ENCODE measurements around the gene GNRH2. TPM values are rescaled to one million over a fixed set of nuclear protein-coding genes. Genes with fewer than 3 reads are reported as not detected.
"Not testable (repeated sequence)": the region's sequence is repeated elsewhere in the genome, so short reads cannot be mapped to it uniquely, and the experiment has no call there.

GNRH2 gene, protein sequence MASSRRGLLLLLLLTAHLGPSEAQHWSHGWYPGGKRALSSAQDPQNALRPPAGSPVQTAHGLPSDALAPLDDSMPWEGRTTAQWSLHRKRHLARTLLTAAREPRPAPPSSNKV
- total RNA-seq (2014; rRNA removed) = not detected in 2 replicates
- polyA plus RNA-seq (2012) = not detected

DNA sequence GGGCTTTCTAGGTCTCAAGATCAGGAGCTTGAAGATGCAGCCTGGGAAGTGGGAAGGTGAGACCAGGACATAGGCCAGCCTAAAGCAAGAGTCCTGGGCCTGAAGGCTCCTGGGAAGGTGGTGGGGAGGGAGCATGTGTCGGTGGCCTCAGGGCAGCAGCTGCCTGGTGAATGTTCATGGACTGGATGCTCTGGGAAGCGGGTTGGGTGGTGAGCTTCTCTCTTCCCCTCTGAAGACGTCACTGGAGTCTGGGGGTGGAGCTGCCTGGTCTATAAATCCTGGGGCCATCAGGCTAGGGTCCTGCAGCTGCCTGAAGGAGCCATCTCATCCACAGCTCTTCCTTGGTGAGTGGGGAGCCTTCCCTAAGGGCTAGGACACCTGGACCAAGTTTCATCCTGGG lies at the start of gene GNRH2:
TSS of gene GNRH2 (plus strand) at position 301 of the 400 bp plus-strand sequence. CDS start 793 bp downstream, outside the sequence.
- DNase-seq (ENCODE audit: low read depth) = no peak

DNA sequence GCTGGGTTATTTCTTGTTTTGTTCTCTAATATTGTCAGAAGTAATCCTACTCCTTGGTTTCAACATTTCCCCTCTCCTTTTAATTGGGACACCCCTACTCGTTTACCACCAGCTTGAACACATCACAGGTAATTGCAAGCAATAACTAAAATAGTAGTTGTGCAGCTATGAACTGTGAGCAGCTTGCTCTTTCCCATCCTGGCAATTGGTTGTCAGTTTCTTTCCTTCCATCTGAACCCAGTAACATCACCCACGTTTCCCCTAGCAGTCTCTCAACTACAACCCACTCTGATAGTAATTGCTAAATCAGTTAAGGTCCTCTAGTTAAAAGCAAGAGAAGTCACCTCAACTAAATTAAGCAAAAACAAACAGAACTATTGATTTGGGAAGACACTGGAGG lies 47.6 kb upstream of the GNRH2 start:
- DNase-seq (ENCODE audit: low read depth) = no peak

DNA sequence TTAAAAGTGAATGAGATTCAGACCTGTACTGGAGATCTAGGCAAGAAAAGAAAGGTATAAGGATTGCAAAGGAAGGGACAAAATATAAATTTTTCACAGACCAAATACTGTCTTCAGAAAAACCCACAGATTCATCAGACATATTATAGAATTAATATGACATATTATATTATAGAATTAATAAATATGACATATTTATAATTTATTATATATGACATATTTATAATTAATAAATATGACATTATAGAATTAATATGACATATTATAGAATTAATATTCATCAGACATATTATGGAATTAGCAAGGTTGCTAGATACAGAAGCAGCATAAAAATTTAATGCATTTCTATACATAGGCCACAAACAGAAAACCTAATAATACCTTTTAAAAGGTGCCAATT lies 44.7 kb upstream of the GNRH2 start:
- DNase-seq (ENCODE audit: low read depth) = no peak

DNA sequence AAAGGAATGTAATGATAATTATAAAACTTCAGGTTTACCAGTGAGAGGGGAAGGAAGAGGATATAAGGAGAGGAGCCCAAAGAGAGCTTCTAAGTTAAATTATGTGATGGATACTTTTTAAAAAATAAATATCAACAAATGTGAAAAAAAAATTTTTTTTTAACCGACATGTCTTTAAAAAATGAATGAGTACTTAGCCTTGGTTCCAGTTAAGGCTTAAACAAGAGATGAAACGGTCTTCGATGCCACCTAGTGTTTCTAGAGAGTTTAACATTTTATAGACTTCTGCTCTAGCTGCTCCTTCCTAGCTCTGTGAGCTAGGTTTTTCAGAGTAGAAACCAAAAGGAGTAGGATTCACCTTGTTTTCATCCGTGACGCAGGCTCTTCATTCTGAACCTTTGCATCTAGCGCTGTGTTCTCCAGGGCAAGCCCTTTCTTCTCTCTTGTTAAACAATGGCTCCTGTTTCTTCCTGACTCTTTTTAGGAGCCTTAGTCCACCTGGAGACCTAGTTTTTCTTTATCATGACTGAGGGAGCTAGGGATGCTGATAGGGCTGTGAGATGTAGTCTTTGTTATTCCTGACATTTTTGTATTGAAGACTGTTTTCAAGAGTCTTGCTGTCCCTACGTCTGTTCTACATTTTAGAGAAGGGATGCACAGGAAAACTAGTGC lies 42.4 kb upstream of the GNRH2 start:
- DNase-seq (ENCODE audit: low read depth) = peak; percentile 50

DNA sequence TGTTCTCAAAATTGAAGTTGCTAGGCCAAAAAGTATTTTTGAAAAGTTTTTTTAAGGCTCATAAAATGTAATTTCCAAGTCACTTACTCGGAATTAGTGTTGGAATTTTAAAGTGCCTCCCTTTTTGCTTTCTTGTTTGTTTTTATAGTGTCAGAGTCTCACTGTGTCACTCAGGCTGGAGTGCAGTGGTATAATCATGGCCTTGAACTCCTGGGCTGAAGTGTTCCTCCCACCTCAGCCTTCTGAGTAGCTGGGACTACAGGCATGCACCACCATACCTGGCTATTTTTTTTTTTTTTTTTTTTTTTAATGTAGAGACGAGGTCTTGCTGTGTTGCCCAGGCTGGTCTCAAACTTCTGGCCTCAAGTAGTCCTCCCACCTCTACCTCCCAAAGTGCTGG lies 40.0 kb upstream of the GNRH2 start:
- DNase-seq (ENCODE audit: low read depth) = no peak

DNA sequence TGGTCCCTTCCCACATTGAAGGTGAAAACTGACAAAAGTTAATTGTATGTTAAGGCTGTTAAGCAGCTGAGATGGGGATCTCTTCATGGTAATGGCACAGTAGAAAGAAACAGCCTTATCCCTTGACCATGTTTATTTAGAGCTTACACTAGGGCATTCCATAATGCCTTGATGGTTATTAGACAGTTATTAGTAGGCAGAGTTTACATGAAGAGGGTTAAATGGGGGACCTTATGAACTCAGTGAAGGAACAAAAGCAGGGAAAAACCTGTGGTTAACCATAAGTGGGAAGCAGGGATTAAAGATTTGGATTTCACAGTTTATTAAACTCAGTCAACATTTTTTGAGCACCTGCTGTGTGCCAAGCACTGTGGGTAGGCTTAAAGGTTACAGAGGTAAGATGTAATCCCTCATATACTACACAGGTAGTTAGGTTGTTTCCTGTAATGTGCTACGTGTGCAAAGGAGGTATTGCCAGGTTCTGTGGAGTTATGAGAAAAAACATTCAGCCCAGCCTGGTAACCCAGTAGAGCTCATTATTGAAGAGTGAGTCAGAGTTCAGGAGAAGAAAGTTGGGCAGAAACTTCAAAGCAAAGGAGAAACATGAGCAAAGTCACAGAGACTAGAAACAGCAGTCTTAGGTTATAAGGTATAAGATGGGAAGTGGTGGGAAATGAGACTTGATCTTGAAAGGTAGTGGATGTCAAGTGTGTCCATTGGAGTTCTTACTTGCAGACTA lies 32.3 kb upstream of the GNRH2 start:
- DNase-seq (ENCODE audit: low read depth) = peak; percentile 58

DNA sequence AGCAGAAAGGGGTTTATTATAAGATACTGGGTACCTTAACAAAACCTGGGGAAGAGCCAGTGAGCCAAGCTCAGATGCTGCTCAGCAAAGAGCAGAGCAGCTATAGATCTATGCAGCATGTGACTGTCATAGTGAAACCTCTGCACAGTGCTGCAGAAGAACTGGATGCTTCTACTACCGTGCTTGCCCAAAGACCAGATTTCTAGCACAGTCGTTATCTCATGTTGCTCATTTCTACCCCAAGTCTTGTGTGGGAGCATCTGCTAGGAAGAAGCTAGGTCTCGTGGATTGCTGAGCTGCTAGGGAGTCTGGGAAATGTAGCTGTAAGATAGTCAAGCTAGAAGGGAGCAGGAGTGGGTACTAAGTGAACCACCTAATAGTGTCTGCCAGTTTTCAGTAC lies 31.7 kb upstream of the GNRH2 start:
- DNase-seq (ENCODE audit: low read depth) = no peak

DNA sequence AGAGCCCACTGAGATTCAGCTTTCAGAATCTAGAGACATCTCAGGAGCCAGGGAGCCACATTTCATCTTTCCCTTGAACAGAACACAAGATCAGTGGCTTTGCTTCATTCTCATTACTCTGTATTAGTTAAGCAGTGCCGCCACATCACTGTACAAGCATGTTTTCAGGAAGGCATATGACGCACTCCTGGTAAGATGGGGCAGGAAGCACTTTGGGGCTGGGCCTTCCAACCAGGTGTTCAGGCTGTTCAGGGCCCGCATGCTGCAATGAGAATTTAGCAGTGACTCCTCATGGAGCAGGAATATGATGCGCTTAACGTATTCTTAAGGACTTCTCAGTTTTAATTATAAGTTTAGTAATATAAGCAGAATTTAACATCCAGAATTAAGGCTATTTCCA lies 29.7 kb upstream of the GNRH2 start:
- DNase-seq (ENCODE audit: low read depth) = no peak

DNA sequence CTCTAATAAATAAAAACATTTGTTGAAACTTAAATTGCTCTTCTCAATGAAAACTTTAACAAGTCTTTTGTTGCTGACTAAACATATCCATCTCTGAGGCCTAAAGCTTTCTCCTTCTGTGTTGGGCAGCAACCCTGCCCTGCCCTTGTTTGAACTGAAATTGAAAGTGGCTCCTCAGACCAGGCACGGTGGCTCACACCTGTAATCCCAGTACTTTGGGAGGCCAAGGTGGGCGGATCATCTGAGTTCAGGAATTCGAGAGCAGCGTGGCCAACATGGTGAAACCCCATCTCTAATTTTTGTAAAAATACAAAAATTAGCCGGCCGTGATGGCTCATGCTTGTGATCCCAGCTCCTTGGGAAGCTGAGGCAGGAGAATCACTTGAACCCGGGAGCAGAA lies 29.2 kb upstream of the GNRH2 start:
- no peak for DNase-seq (ENCODE audit: low read depth)

DNA sequence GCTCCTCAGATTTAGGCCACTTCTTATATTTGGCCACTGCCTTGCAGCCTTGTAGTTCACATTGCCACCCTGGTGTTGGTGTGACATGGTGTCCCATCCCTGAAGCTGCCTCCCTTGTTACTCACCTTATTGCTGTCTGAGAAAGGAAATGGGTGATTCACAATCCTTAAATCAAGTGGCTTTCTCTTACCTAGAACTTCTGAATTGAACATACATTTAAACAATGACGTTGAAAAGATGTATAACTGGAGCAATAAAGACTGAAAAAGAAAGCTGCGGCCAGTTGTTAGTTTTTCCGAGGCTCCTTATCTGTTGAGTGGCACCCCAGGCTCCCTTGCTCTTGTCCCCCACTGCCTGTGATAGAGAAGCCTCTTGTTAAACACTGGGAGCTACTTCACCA lies 28.8 kb upstream of the GNRH2 start:
- no peak for DNase-seq (ENCODE audit: low read depth)

DNA sequence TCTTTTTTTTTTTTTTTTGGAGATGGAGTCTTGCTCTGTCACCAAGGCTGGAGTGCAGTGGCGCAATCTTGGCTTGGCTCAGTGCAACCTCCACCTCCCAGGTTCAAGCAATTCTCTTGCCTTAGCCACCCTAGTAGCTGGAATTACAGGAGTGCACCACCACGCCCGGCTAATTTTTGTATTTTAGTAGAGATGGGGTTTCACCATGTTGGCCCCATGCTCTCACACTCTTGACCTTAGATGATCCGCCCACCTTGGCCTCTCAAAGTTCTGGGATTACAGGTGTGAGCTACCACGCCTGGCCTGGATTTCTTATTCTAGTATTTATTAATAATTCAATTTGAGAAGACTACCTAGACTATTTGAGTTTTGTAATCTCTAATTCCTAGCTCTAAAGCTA lies 28.1 kb upstream of the GNRH2 start:
- not testable (repeated sequence) for DNase-seq (ENCODE audit: low read depth)

DNA sequence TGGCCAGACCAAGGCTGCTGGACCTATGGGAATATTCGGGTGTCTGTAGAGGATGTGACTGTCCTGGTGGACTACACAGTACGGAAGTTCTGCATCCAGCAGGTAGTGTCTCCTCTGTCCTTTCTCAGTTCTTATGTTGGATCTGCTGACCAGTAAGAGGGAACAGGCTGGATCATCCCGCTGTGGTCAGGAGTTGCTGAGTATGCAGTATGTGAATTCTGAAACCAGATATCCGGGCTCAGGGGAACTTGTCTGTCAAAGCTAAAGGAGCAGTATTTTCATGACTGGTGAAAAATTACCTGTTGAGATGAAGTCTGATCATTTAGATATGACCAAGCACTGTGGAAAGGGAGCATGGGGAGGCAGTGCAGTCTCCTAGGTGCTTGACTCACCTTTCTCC lies 22.1 kb upstream of the GNRH2 start:
- no peak for DNase-seq (ENCODE audit: low read depth)

DNA sequence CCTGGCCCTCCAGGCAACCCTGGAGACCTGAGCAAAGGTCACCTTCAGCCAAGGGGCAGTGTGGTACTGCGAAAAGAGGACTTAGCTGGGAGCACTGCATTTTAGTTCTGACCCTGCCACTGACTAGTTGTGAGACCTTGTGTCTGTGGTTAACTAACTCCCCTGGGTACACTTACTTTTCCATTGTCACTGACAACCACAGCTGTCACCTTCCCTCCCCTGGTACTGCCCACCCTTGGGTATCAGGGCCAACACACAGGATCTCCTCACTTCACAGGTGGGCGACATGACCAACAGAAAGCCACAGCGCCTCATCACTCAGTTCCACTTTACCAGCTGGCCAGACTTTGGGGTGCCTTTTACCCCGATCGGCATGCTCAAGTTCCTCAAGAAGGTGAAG lies 21.6 kb upstream of the GNRH2 start:
- no peak for DNase-seq (ENCODE audit: low read depth)

DNA sequence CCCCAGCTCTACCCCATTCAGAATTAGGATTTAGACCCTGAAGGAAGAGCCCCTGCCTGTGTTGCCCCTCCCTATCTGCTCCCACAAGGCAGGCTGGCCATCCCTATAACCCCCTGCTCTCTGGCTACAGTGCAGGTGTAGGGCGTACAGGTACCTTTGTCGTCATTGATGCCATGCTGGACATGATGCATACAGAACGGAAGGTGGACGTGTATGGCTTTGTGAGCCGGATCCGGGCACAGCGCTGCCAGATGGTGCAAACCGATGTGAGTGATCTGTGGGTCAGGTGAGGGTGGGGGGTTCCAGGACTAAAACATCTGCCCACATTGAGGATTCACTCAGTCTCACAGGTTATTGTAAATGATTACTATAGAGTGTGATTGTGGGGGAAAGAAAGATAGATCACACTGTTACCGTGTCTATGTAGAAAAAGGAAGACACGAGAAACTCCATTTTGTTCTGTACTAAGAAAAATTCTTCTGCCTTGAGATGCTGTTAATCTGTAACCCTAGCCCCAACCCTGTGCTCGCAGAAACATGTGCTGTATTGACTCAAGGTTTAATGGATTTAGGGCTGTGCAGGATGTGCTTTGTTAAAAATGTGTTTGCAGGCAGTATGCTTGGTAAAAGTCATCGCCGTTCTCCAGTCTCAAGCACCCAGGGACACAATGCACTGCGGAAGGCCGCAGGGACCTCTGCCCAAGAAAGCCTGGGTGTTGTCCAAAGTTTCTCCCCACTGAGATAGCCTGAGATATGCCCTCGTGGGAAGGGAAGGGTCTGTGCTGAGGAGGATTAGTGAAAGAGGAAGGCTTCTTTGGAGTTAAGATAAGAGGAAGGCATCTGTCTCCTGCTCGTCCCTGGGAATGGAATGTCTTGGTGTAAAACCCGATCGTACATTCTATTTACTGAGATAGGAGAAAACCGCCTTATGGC lies 20.6 kb upstream of the GNRH2 start:
- DNase-seq (ENCODE audit: low read depth) = not testable (repeated sequence)

DNA sequence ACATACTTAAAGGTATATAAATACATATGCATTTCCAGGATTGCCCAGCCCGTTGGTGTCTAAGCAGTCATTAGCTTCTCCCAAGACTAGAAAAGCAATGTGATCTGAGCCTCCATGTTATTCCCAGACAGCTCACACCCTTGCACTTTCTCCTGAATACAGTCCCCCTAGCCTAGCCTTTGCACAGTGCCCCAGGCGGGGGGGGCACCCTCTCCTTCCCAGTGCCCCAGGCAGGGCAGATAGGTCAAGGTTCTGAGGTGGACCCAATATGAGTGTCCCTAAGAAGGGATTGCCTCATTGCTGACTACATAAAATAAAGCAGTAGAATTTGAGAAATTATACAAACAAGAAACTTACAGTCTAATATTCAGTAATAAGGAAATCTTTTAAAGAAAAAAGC lies 15.4 kb upstream of the GNRH2 start:
- no peak for DNase-seq (ENCODE audit: low read depth)

DNA sequence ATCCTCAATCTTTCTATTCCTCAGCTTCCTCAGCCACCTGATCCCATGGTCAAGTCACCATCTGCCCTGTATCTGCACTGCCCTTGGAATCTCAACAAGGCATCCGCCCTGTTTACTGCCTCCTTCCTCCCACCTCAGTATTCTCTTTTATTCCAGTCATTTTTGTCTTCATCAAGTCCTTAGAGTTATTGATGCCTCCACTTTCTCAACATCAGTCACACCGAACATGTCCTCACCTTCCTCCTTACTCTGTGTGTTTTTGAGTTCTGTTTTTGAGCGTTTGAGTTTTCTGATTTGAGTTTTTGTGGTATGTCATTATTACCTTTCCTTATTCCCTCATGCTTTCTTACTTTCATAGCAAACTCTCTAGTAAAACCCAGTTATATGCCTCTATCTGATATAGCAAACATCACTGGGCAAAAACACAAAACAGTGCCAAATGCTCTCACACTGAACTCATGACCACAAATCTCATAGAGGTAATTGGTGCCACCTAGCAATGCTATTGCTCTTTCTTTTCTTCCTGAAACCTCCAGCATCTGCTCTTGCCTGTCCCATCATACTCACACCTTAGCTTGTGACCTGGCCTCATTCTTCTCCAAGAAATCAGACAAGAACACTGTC lies 11.8 kb upstream of the GNRH2 start:
- DNase-seq (ENCODE audit: low read depth) = no peak

DNA sequence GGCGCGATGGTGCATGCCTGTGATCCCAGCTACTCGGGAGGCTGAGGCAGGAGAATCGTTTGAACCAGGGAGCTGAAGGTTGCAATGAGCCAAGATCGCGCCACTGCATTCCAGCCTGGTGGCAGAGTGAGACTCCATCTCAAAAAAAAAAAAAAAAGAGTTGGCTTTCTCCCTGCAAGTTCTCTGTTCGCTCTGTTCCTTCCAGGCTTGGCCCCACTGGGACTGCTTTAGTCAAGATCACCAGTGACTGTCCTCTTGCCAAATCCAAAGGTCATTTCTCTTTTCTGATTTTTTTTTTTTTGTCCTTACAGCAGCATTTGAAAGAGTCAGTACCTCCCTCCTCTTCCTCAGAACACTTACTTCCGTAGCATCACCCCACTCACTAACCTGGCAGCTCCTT lies 10.8 kb upstream of the GNRH2 start:
- no peak for DNase-seq (ENCODE audit: low read depth)

DNA sequence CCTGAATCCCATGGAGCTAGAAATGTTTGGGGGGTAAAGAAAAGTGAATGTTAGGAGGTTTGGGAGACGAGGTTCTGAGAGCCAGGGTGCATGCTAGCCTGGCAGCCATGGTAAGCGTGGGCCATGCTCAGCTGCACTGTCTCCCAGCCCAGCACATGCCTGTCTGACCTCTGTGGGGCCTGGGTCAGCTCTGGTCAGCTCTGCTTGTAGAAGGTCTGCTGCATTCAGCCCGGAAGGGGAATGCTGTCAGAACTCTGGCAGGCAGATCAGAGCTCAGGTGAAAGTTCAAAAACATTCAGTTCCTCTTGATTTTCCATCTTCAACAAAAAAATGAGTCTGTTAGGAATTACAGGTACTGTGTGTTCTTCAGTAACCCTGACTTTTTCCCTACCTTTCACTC lies 5.8 kb upstream of the GNRH2 start:
- DNase-seq (ENCODE audit: low read depth) = no peak

DNA sequence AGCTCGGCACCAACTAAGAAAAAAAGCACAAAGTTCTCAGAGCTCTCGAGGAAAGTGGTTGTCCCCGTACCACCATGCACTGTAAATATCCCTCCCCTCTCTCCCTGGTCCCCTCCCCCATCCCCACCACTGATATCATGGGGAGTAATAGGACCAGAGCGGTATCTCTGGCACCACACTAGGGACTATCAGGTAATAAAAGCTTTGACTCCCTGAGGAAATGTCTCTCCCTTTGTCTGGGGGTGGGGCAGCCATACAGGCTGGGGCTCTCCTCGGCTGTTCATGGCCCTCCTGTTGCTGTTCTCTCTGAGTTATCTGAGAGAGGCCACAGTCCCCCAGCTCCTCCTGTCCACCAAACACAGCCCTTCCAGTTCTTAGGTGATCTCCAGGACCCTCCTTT lies 5.0 kb upstream of the GNRH2 start:
- no peak for DNase-seq (ENCODE audit: low read depth)

DNA sequence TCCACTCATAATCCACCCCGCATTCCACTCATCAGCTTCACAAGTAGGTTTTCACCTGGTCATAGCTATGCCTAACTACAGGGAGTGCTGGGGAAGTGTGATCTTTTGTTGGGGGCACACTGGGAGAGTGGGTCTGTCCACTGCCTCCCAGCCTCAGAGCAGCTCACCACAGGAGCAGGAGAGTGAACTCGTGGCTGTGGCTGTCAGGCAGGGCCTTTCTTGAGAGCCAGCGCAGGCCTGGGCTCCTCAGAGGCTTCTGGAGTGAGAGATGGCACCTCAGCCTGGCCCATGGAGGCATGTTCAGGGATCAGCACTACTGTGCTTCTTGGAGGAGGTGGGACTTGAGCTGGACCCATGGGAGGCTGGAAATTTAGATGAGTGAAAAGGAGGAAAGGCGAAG lies 4.0 kb upstream of the GNRH2 start:
- DNase-seq (ENCODE audit: low read depth) = no peak

DNA sequence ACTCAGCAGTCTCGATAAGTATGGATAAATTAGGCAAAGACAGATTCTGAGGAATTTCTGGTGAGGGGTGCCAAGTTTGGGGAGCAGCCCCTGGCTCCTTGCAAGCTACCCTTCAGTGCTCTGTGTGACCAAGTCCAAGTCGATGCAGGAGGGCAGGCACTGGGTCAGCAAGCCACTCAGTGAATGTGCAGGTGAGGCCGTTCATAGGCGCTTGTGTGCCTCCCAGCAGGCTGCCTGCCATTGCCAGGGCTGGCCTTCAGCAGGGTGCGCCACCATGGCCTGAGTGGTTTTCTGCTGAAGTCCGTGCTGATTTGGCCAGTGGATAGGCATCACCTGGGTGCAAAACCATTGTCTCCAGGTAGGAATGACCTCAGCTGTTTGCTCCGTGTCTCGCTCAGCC lies 3.3 kb upstream of the GNRH2 start:
- DNase-seq (ENCODE audit: low read depth) = no peak

Data from LHCN-M2 (cell line).